IPS-18a (cell line): Measurements from ENCODE around the gene ZNF784.

Experiments
- H3K27ac ChIP-seq: one replicate; pipeline ENCODE4 v1.5.1; 2013; ENCODE audit warnings: low read length
- H3K27me3 ChIP-seq: one replicate; pipeline ENCODE4 v1.6.1; 2013; ENCODE audit warnings: mild to moderate bottlenecking, low read length; ENCODE audit not compliant: control insufficient read depth, insufficient read depth
- H3K36me3 ChIP-seq: one replicate; pipeline ENCODE4 v1.6.1; 2013; ENCODE audit warnings: low read depth, low read length; ENCODE audit not compliant: control insufficient read depth
- H3K4me1 ChIP-seq: one replicate; pipeline ENCODE4 v1.6.1; 2013; ENCODE audit warnings: low read depth, low read length; ENCODE audit not compliant: control insufficient read depth
- H3K4me3 ChIP-seq: one replicate; pipeline ENCODE4 v1.5.1; 2013; ENCODE audit warnings: low read length
- H3K9ac ChIP-seq: one replicate; pipeline ENCODE4 v1.6.1; 2013; ENCODE audit warnings: mild to moderate bottlenecking, low read length, moderate library complexity
- H3K9me3 ChIP-seq: one replicate; pipeline ENCODE4 v1.6.1; 2013; ENCODE audit warnings: low read depth, low read length; ENCODE audit not compliant: control insufficient read depth

ZNF784 gene

GRCh38 chr19:55596304-55596703 is 28.1 kb downstream of the ZNF784 start:
- H3K4me3 ChIP-seq: no peak overlapping the region
- peaks cover 9% of the 10 kb centered on the region for H3K4me1 ChIP-seq
- H3K27me3 ChIP-seq: no peaks in the 10 kb centered on the region
- no peak overlapping the region for H3K27ac ChIP-seq
- no peak overlapping the region for H3K9ac ChIP-seq
- peaks cover 23% of the 10 kb centered on the region for H3K36me3 ChIP-seq
- no peaks in the 10 kb centered on the region for H3K9me3 ChIP-seq

DNA sequence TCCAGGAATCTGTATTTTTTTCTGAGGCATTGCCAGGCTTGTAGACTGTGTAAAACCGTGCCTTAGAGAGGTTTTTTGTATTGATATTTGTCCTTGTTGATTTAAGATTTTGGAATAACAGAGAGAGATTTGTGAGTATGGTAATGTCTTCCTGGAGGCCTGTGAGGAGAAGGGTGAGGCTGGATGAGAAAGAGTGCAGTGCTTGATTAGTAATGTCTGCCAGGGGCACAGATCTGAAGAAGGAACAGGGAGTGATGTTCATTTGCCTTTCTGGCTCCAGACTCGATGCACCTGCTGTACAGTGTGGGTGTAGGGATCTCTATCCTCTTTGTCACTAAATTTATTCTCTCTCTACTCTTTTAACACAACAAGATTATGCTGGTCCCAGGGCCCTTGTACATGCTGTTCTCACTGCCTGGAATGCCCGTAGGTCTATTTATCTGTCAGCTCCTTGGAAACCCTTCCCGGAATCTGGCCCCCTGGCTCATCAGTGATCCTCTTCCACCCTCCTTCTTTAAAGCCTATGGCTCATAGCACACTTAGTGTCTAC is 29.3 kb downstream of the ZNF784 start:
- peaks cover 23% of the 10 kb centered on the region for H3K36me3 ChIP-seq
- no peaks in the 10 kb centered on the region for H3K27me3 ChIP-seq
- H3K9me3 ChIP-seq: no peaks in the 10 kb centered on the region
- no peak overlapping the region for H3K4me3 ChIP-seq
- H3K9ac ChIP-seq: no peak overlapping the region
- H3K27ac ChIP-seq: no peak overlapping the region
- peaks cover 12% of the 10 kb centered on the region for H3K4me1 ChIP-seq

- no peak overlapping the region for H3K27ac ChIP-seq
- peaks cover 23% of the 10 kb centered on the region for H3K36me3 ChIP-seq
- H3K4me1 ChIP-seq: peaks cover 13% of the 10 kb centered on the region
- H3K9ac ChIP-seq: no peak overlapping the region
- no peaks in the 10 kb centered on the region for H3K27me3 ChIP-seq
- H3K4me3 ChIP-seq: no peak overlapping the region
- H3K9me3 ChIP-seq: no peaks in the 10 kb centered on the region
These were observed 31.1 kb downstream of the ZNF784 start for GRCh38 chr19:55593096-55593772.

DNA sequence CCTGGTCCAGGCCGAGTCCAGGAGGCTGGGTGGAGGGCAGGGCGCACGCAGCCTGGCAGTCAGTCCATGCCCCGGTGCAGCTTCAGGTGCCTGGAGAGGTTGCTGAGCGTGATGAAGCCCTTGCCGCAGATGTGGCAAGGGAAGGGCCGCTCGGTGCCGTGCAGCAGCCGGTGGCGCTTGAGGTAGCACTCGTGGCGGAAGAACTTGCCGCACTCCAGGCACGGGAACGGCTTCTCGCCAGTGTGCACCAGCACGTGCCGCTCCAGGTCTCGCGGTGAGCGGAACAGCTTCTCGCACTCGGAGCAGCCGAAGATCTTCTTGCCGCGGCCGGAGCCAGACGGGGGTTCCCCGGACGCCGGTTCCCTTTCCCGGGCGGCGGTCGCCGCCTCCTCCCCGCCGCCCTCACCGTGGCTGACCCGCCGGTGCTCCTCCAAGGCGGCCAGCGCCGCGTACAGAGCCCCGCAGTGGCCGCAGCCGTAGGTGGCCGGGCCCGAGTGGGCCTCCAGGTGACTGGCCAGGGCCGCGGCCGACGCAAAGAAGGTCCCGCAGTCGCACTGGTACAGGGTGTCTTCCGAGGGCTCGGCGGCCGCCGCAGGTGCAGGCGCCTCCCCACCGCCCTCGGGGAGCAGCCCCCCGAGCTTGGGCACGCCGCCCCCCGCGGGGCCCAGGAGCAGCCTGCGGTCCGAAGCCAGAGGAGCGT is 31.8 kb downstream of the ZNF784 start:
- Histone ChIP-seq H3K27me3 (no peaks in the 10 kb centered on the region), H3K4me1 (peaks cover 8% of the 10 kb centered on the region), H3K36me3 (peaks cover 23% of the 10 kb centered on the region), H3K4me3 (no peak overlapping the region), H3K9me3 (no peaks in the 10 kb centered on the region), H3K27ac (no peak overlapping the region), H3K9ac (no peak overlapping the region)

- no peak overlapping the region for H3K4me3 ChIP-seq
- no peaks in the 10 kb centered on the region for H3K27me3 ChIP-seq
- H3K4me1 ChIP-seq: peaks cover 8% of the 10 kb centered on the region
- no peak overlapping the region for H3K27ac ChIP-seq
- H3K9ac ChIP-seq: no peak overlapping the region
- peaks cover 23% of the 10 kb centered on the region for H3K36me3 ChIP-seq
- no peaks in the 10 kb centered on the region for H3K9me3 ChIP-seq
These were observed 32.8 kb downstream of the ZNF784 start for GRCh38 chr19:55591555-55591954.

GRCh38 chr19:55590617-55591016 is 33.7 kb downstream of the ZNF784 start:
- H3K4me1 ChIP-seq: peaks cover 10% of the 10 kb centered on the region
- peaks cover 14% of the 10 kb centered on the region for H3K36me3 ChIP-seq
- no peak overlapping the region for H3K27ac ChIP-seq
- no peak overlapping the region for H3K4me3 ChIP-seq
- no peak overlapping the region for H3K9ac ChIP-seq
- no peaks in the 10 kb centered on the region for H3K9me3 ChIP-seq
- no peaks in the 10 kb centered on the region for H3K27me3 ChIP-seq

GRCh38 chr19:55590109-55590508 is 34.3 kb downstream of the ZNF784 start:
- peaks cover 14% of the 10 kb centered on the region for H3K4me1 ChIP-seq

GRCh38 chr19:55588738-55589137 is 35.6 kb downstream of the ZNF784 start:
- Histone ChIP-seq H3K27ac (no peak overlapping the region), H3K9me3 (no peaks in the 10 kb centered on the region), H3K27me3 (no peaks in the 10 kb centered on the region), H3K4me1 (peaks cover 14% of the 10 kb centered on the region), H3K4me3 (no peak overlapping the region), H3K9ac (no peak overlapping the region), H3K36me3 (peaks cover 6% of the 10 kb centered on the region)

More at GRCh38 chr19:55590109-55590508, 34.3 kb downstream of the ZNF784 start:
- Histone ChIP-seq H3K36me3 (peaks cover 11% of the 10 kb centered on the region), H3K4me3 (no peak overlapping the region), H3K9me3 (no peaks in the 10 kb centered on the region), H3K9ac (no peak overlapping the region), H3K27ac (no peak overlapping the region), H3K27me3 (no peaks in the 10 kb centered on the region)

GRCh38 chr19:55586976-55587668 is 37.2 kb downstream of the ZNF784 start:
- Histone ChIP-seq H3K4me3 (peak overlapping the region; percentile 53), H3K4me1 (peaks cover 14% of the 10 kb centered on the region), H3K27me3 (no peaks in the 10 kb centered on the region), H3K9me3 (no peaks in the 10 kb centered on the region), H3K36me3 (peaks cover 4% of the 10 kb centered on the region), H3K9ac (peak overlapping the region; percentile 33), H3K27ac (no peak overlapping the region)

DNA sequence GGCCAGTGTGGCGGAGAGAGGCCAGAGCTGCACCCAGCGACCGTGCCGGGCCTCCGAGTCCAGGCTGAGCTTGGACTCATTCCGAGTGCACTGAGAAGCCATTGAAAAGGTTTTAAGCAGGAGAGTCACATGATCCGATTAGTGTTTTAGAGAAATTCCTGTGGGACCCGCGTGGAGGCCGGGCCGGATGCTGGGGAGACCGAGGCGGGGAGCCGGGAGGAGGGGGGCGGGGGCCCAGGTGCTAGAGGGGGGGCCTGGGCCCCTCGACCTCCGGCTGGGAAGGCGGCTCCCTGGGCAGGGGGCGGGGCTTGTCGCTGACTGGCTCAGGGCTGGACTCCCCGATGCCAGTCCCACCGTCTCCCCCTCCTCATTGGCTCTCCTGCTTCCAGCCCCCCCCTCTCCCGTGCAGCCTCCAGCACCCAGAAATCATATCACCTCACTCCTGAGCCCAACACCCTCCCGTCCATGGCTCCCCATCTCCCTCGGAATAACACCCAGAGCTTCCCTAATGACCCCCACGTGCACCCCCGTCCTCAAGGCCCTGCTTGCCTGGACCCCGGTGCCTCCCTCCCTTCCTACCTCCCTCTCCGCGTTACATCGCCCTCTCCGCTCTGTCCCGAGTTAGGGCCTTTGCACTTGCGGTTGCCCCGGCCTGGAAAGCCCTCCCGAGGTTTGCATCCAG is 38.6 kb downstream of the ZNF784 start:
- peak overlapping the region; percentile 61 for H3K4me3 ChIP-seq
- no peak overlapping the region for H3K9ac ChIP-seq
- H3K4me1 ChIP-seq: peaks cover 14% of the 10 kb centered on the region

DNA sequence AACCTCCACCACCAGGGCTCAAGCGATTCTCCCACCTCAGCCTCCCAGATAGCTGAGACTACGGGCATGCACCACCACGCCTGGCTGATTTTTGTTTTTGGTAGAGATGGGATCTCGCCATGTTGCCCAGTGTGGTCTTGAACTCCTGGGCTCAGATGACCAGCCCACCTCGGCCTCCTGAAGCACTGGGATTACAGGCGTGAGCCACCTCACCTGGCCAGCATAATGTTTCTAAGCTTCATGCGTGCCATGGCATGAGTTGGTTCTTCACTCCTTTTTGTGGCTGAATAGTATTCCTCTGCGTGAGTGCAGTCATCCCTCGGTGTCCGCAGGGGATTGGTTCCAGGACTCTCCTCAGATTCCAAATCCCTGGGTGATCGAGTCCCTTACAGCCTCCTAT is 39.5 kb downstream of the ZNF784 start:
- H3K4me1 ChIP-seq: peaks cover 9% of the 10 kb centered on the region
- no peak overlapping the region for H3K27ac ChIP-seq
- no peak overlapping the region for H3K9ac ChIP-seq
- H3K27me3 ChIP-seq: no peaks in the 10 kb centered on the region
- H3K9me3 ChIP-seq: no peaks in the 10 kb centered on the region
- no peak overlapping the region for H3K4me3 ChIP-seq
- no peaks in the 10 kb centered on the region for H3K36me3 ChIP-seq

More for the DNA sequence above, 38.6 kb downstream of the ZNF784 start:
- no peak overlapping the region for H3K27ac ChIP-seq
- no peaks in the 10 kb centered on the region for H3K9me3 ChIP-seq
- no peaks in the 10 kb centered on the region for H3K36me3 ChIP-seq
- H3K27me3 ChIP-seq: no peaks in the 10 kb centered on the region
